Retinal pigment epithelial cell (primary cell): Measurements from ENCODE around the gene AP4E1.
"Not testable (repeated sequence)": the region's sequence is repeated elsewhere in the genome, so short reads cannot be mapped to it uniquely, and the experiment has no call there.

Experiments used
- DNase-seq: peaks from one replicate; pipeline ENCODE4 v3.0.0-alpha.2; 2010; ENCODE audit warnings: low read depth
- H3K4me3 ChIP-seq: 2 replicates; pipeline ENCODE4 v1.5.1; 2011; ENCODE audit warnings: mild to moderate bottlenecking, low read length, control low read depth, moderate library complexity
- CTCF ChIP-seq: conservative IDR thresholded peaks from 2 replicates; pipeline ENCODE4 v1.5.1; 2011; ENCODE audit warnings: low read depth, low read length, control low read depth, inconsistent platforms

Gene AP4E1

DNA sequence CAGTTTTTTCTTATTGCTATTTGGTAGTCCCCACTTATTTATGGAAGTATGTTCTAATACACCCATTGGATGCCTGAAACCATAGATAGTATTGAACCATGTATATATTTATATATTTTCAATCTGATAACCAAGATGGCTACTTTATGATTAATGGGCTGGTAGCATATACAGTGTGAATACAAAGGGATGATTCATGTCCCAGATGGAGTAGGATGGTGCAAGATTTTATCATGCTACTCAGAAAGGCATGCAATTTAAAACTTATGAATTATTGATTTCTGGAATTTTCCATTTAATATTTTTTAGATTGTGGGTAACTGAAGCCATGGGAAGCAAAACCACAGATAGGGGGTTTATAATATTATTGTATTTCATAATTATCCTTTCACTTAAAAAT lies 35.2 kb downstream of the AP4E1 start:
- TF ChIP-seq CTCF = no peak
- no peak for DNase-seq
- H3K4me3 ChIP-seq = no peak overlapping the region

GRCh38 chr15:50944672-50945071 lies 36.2 kb downstream of the AP4E1 start:
- DNase-seq = no peak

DNA sequence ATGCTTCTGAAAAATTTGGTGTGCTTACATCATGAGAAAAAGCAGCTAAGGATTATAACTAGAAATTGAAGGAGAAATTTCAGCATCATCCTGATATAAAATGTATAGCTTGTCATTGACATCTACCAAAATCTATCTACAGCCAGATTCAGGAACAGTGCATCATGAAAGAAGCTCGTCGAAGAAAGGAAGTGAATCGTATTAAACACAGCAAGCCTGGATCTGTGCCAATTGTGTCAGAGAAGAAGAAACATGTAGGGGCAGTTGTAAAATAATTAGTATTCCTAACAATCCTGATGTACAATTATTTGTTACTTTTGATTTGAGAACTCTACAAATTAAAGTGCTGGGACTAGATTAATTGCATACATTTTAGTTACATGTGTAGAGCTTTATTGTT lies 37.2 kb downstream of the AP4E1 start:
- TF ChIP-seq CTCF = no peak
- DNase-seq = no peak
- H3K4me3 ChIP-seq = no peak overlapping the region

More at GRCh38 chr15:50944672-50945071, 36.2 kb downstream of the AP4E1 start:
- no peak overlapping the region for H3K4me3 ChIP-seq
- TF ChIP-seq CTCF = no peak

GRCh38 chr15:50950745-50951144 lies 42.3 kb downstream of the AP4E1 start:
- DNase-seq = not testable (repeated sequence)

GRCh38 chr15:50953302-50953701 lies 44.8 kb downstream of the AP4E1 start:
- DNase-seq = no peak
- no peak for TF ChIP-seq CTCF
- H3K4me3 ChIP-seq = no peak overlapping the region

More at GRCh38 chr15:50950745-50951144, 42.3 kb downstream of the AP4E1 start:
- H3K4me3 ChIP-seq = not testable (repeated sequence)

DNA sequence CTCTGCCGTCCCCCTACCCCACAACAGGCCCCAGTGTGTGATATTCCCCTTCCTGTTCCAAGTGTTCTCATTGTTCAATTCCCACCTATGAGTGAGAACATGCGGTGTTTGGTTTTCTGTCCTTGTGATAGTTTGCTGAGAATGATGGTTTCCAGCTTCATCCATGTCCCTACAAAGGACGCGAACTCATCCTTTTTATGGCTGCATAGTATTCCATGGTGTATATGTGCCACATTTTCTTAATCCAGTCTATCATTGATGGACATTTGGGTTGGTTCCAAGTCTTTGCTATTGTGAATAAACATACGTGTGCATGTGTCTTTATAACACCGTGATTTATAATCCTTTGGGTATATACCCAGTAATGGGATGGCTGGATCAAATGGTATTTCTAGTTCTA lies 46.4 kb downstream of the AP4E1 start:
- DNase-seq, H3K4me3 ChIP-seq: not testable (repeated sequence)

DNA sequence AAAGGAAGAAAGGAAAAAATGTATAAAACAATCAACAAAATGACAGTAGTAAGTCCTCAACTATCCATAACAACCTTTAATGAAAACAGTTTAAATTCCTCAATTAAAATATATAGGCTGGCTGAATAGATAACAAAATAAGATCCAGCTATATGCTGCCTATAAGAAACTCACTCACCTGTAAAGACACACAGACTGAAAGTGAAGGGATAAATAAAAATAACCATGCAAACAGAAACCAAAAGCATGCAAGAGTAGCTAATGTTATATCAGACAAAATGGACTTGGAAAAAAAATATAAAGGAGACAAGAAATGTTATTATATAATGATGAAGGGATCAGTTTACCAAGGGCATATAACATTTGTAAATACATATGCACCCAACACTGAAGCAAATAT lies 51.2 kb downstream of the AP4E1 start:
- H3K4me3 ChIP-seq = no peak overlapping the region
- no peak for TF ChIP-seq CTCF
- no peak for DNase-seq

- TF ChIP-seq CTCF = no peak
- no peak for DNase-seq
- no peak overlapping the region for H3K4me3 ChIP-seq
Measured at GRCh38 chr15:50964075-50964474, 55.6 kb downstream of the AP4E1 start.
